Thoracic aorta (tissue), 2 donors: Measurements from ENCODE around the gene CALN1. TPM values are rescaled to one million over a fixed set of nuclear protein-coding genes. Genes with fewer than 3 reads are reported as not detected.

Experiments used
- ATAC-seq: fragments of 150-250 bp; one replicate; pipeline ENCODE4 v1.8.0; 2017; ENCODE audit warnings: low read depth; ENCODE audit not compliant: insufficient number of reproducible peaks, low FRiP score
- DNase-seq: peaks from one replicate; pipeline ENCODE4 v3.0.0-alpha.2; 2020; ENCODE audit warnings: low spot score
- H3K27ac ChIP-seq, 2 donors: fragments of 200-600 bp; sonication (generic); 1 replicate in 1 of 2; 2 replicates in 1 of 2; pipeline ENCODE4 v1.5.1; 2016; ENCODE audit warnings: mild to moderate bottlenecking in 2 of 2, moderate library complexity in 2 of 2
- H3K27me3 ChIP-seq: fragments of 200-600 bp; sonication (generic); replicated peaks from 2 replicates; pipeline ENCODE4 v1.6.0; 2016; ENCODE audit warnings: mild to moderate bottlenecking; ENCODE audit not compliant: insufficient read depth
- H3K36me3 ChIP-seq: fragments of 200-600 bp; sonication (generic); one replicate; pipeline ENCODE4 v1.5.1; 2016
- H3K4me1 ChIP-seq, 2 donors: fragments of 200-600 bp; sonication (generic); 1 replicate in 1 of 2; 2 replicates in 1 of 2; pipeline versions ENCODE4 v1.5.1 to v1.6.0; 2016; ENCODE audit warnings: low read depth in 2 of 2, mild to moderate bottlenecking in 1 of 2; ENCODE audit not compliant: control insufficient read depth in 1 of 2
- H3K4me3 ChIP-seq: fragments of 200-600 bp; sonication (generic); 2 replicates; pipeline ENCODE4 v1.5.1; 2016; ENCODE audit warnings: mild to moderate bottlenecking
- H3K9me3 ChIP-seq: fragments of 200-600 bp; sonication (generic); 2 replicates; pipeline ENCODE4 v1.5.1; 2016
- CTCF ChIP-seq: fragments of 200-600 bp; sonication (generic); IDR thresholded peaks from one replicate; pipeline ENCODE4 v1.5.1; 2019; ENCODE audit warnings: antibody characterized with exemption
- total RNA-seq, 2 donors: library from RNA; depleted of rRNA; stranded (reverse); fragments of >200 nt; gene quantifications; one replicate each; pipeline versions ENCODE4 v1.1.0 to v1.2.3, GENCODE V29; 2016

The CALN1 gene
- total RNA-seq, 2 donors from 2014 or later: not detected

GRCh38 chr7:71851776-71852498 is 560.2 kb downstream of the CALN1 start:
- no peak for DNase-seq
- Histone ChIP-seq H3K27me3 (no peaks in the 10 kb centered on the region), H3K4me1 (no peaks in the 10 kb centered on the region), H3K4me3 (no peak overlapping the region), H3K9me3 (no peaks in the 10 kb centered on the region), H3K36me3 (no peaks in the 10 kb centered on the region), H3K27ac (no peak overlapping the region)
- TF ChIP-seq CTCF: no peak
- ATAC-seq: no peak

GRCh38 chr7:71846160-71846559 is 566.0 kb downstream of the CALN1 start:
- H3K27ac ChIP-seq: no peak overlapping the region
- no peaks in the 10 kb centered on the region for H3K36me3 ChIP-seq
- no peak for TF ChIP-seq CTCF
- no peak for DNase-seq
- no peak overlapping the region for H3K4me3 ChIP-seq
- no peaks in the 10 kb centered on the region for H3K27me3 ChIP-seq
- no peak for ATAC-seq
- no peaks in the 10 kb centered on the region for H3K4me1 ChIP-seq
- H3K9me3 ChIP-seq: no peaks in the 10 kb centered on the region

- Histone ChIP-seq H3K4me1 (no peaks in the 10 kb centered on the region), H3K9me3 (no peaks in the 10 kb centered on the region), H3K36me3 (no peaks in the 10 kb centered on the region), H3K27me3 (no peaks in the 10 kb centered on the region), H3K4me3 (no peak overlapping the region), H3K27ac (no peak overlapping the region)
- TF ChIP-seq CTCF: no peak
- no peak for DNase-seq
- ATAC-seq: no peak
Measured at GRCh38 chr7:71843676-71844075, 568.5 kb downstream of the CALN1 start.

- H3K27ac ChIP-seq: no peak overlapping the region
- no peak overlapping the region for H3K4me3 ChIP-seq
- ATAC-seq: no peak
- H3K4me1 ChIP-seq: no peaks in the 10 kb centered on the region
- H3K27me3 ChIP-seq: no peaks in the 10 kb centered on the region
- DNase-seq: no peak
- no peak for TF ChIP-seq CTCF
- H3K9me3 ChIP-seq: no peaks in the 10 kb centered on the region
- H3K36me3 ChIP-seq: no peaks in the 10 kb centered on the region
Measured at GRCh38 chr7:71842786-71843185, 569.4 kb downstream of the CALN1 start.

- no peaks in the 10 kb centered on the region for H3K4me1 ChIP-seq
- H3K9me3 ChIP-seq: no peaks in the 10 kb centered on the region
- ATAC-seq (no peak), DNase-seq (no peak)
- no peak overlapping the region for H3K27ac ChIP-seq
- no peak for TF ChIP-seq CTCF
- H3K4me3 ChIP-seq: no peak overlapping the region
- H3K36me3 ChIP-seq: no peaks in the 10 kb centered on the region
- H3K27me3 ChIP-seq: no peaks in the 10 kb centered on the region
Measured at GRCh38 chr7:71842381-71842780, 569.8 kb downstream of the CALN1 start.
